Measurements from ENCODE around the gene TBC1D14.

- TF ChIP-seq CTCF (IDR thresholded peaks at IDR 0.05) (peak; percentile 78), ZFX (IDR thresholded peaks at IDR 0.05; ENCODE audit: borderline replicate concordance) (no peak)
These were observed 1.9 kb upstream of the TBC1D14 start for GRCh38 chr4:6907658-6908191.
